HepG2 (cell line): ENCODE results near the gene ASXL1. TPM values are rescaled to one million over a fixed set of nuclear protein-coding genes. Genes with fewer than 3 reads are reported as not detected.

Experiments
- EED ChIP-seq: sonication (generic); formaldehyde crosslinking; IDR thresholded peaks from 2 replicates; pipeline ENCODE4 v1.5.0; 2020; ENCODE audit warnings: mild to moderate bottlenecking, missing genetic modification reagents
- HOXA3 ChIP-seq: sonication (generic); formaldehyde crosslinking; IDR thresholded peaks from 2 replicates; pipeline ENCODE4 v1.5.0; 2020; ENCODE audit warnings: missing genetic modification reagents
- JUNB ChIP-seq: sonication (generic); formaldehyde crosslinking; IDR thresholded peaks from 2 replicates; pipeline ENCODE4 v1.8.0; 2022; ENCODE audit warnings: missing genetic modification reagents, mild to moderate bottlenecking, borderline replicate concordance
- KDM5B ChIP-seq: sonication (generic); formaldehyde crosslinking; IDR thresholded peaks from 2 replicates; pipeline ENCODE4 v1.4.0; 2020; ENCODE audit warnings: missing genetic modification reagents, mild to moderate bottlenecking, borderline replicate concordance
- MXD1 ChIP-seq: sonication (generic); formaldehyde crosslinking; IDR thresholded peaks from 2 replicates; pipeline ENCODE4 v1.4.0; 2020; ENCODE audit warnings: mild to moderate bottlenecking, missing genetic modification reagents
- MXD3 ChIP-seq: IDR thresholded peaks from 2 replicates; pipeline ENCODE4 v1.6.1; 2016; ENCODE audit warnings: mild to moderate bottlenecking, missing biosample characterization, missing genetic modification reagents
- MXD4 ChIP-seq: IDR thresholded peaks from 2 replicates; pipeline ENCODE4 v1.6.1; 2016; ENCODE audit warnings: mild to moderate bottlenecking, missing biosample characterization, missing genetic modification reagents
- ZBED4 ChIP-seq: sonication (generic); formaldehyde crosslinking; IDR thresholded peaks from 2 replicates; pipeline ENCODE4 v1.4.0; 2020; ENCODE audit warnings: missing genetic modification reagents, borderline replicate concordance
- ZFP90 ChIP-seq: sonication (generic); formaldehyde crosslinking; IDR thresholded peaks from 2 replicates; pipeline ENCODE4 v1.8.0; 2022; ENCODE audit warnings: missing genetic modification reagents, mild to moderate bottlenecking, inconsistent platforms, borderline replicate concordance
- ZNF318 ChIP-seq: sonication (generic); formaldehyde crosslinking; IDR thresholded peaks from 2 replicates; pipeline ENCODE4 v1.4.0; 2020; ENCODE audit warnings: mild to moderate bottlenecking, missing genetic modification reagents
- ZNF354B ChIP-seq: sonication (generic); formaldehyde crosslinking; IDR thresholded peaks from 2 replicates; pipeline ENCODE4 v1.8.0; 2022; ENCODE audit warnings: mild to moderate bottlenecking, missing genetic modification reagents
- ZNF446 ChIP-seq: sonication (generic); formaldehyde crosslinking; IDR thresholded peaks from 2 replicates; pipeline ENCODE4 v1.5.0; 2020; ENCODE audit warnings: mild to moderate bottlenecking, missing genetic modification reagents
- ZNF678 ChIP-seq: sonication (generic); formaldehyde crosslinking; IDR thresholded peaks from 2 replicates; pipeline ENCODE4 v1.4.0; 2020; ENCODE audit warnings: mild to moderate bottlenecking, missing genetic modification reagents
- ZNF883 ChIP-seq: sonication (generic); formaldehyde crosslinking; IDR thresholded peaks from 2 replicates; pipeline ENCODE4 v1.5.1; 2020; ENCODE audit warnings: mild to moderate bottlenecking, missing genetic modification reagents; ENCODE audit errors: not compliant biosample characterization
- ZSCAN5A ChIP-seq: sonication (generic); formaldehyde crosslinking; IDR thresholded peaks from 2 replicates; pipeline ENCODE4 v1.8.0; 2022; ENCODE audit warnings: mild to moderate bottlenecking, missing genetic modification reagents, borderline replicate concordance
- polyA plus RNA-seq, 8 experiments: library from polyadenylated mRNA; depleted of rRNA in 3 of 8; stranded (reverse) in 7 of 8; unstranded in 1 of 8; fragments of >200 nt; fragmentation: Illumina TruSeq in 4 of 8; extraction: Trizol in 4 of 8; gene quantifications; 2 replicates each; pipeline versions ENCODE4 v1.2.1 to v1.2.3, GENCODE V29; 2011 to 2016; ENCODE audit warnings: low read depth in 4 of 8, missing spikeins in 1 of 8, mixed read lengths in 1 of 8; ENCODE audit not compliant: insufficient read depth in 1 of 8
- total RNA-seq, 5 experiments: library from RNA; depleted of rRNA; stranded (reverse); fragments of >200 nt; fragmentation: Illumina TruSeq; extraction: Trizol; gene quantifications; 2 replicates each; pipeline ENCODE4 v1.2.3, GENCODE V29; 2016; ENCODE audit warnings: low read depth in 1 of 5

Gene ASXL1
- total and polyA plus RNA-seq, 2 of the 13 experiments (the other 11 are each of a cell fraction or from before 2014, with no cell fraction given) = 62.1 to 74.8 TPM

- TF ChIP-seq ZSCAN5A (CRISPR knock-in tag) (no peak), ZNF318 (CRISPR knock-in tag) (0 out of 2 replicates have a peak, but pooled peaks have one; percentile 41), ZNF446 (no peak), ZNF354B (no peak), MXD3 (no peak), ZNF678 (no peak), ZNF883 (CRISPR knock-in tag) (no peak), MXD1 (CRISPR knock-in tag) (0 out of 2 replicates have a peak, but pooled peaks have one; percentile 34), ZBED4 (CRISPR knock-in tag) (no peak), HOXA3 (CRISPR knock-in tag) (0 out of 2 replicates have a peak, but pooled peaks have one; percentile 11), MXD4 (CRISPR knock-in tag) (no peak), KDM5B (CRISPR knock-in tag) (peak; percentile 68; the same call in 1 of the 2 replicates), EED (CRISPR knock-in tag) (0 out of 2 replicates have a peak, but pooled peaks have one; percentile 28), ZFP90 (no peak), JUNB (CRISPR knock-in tag) (no peak)
These were observed 93.2 kb downstream of the ASXL1 start (continued) for GRCh38 chr20:32451340-32451681.
